DMS53 treated with DMSO at 0.1 percent for 48 hours (cell line): ENCODE results near the gene BAHD1.

Experiments
- DNase-seq: peaks from one replicate; lab custom pipeline; 2025; ENCODE audit not compliant: unreplicated experiment; lab: John Stamatoyannopoulos, UW

Gene BAHD1

DNA sequence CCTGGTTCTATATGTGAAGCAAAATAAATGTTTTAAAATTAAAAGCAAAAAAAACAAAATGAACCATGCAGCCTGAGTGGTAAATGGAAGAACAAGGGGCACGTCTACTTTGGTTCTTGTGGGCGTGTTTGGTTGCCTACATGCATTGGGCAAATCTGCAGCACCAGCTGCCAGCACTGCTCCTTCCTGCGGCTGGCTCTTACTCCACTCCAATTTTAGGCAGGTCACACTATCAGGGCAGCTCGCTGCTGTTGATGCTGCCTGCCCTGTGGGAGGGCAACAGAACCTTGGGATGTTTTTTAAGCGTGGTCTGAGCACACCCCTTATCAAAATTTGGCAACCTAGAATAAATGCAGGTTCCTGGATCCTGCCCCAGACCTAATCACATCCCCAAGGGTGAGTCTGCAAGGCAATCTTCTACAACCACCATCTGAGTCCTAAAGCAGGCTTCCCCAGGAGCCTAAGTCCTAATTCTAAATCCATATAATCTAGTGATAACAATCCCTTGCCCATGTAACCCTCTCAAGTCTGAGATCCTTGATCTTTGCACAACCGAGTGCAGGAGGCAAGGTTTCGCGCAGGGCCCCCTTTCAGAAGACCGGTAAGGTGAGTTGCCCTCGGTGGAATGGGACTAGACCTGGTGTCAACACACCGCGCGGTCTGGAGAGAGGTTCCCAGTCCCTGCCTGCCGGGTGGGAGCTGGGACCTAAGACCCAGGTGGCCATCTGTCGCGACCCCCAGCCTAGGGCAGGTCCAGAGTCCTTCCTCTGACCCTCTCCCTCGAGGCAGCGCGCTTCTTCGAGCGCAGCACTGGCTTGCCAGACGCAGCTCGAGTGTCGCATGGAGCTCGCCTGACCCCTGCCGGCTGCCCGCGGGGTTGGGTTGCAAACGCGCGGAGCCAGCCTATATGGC, 19.3 kb upstream of the BAHD1 start:
- DNase-seq = peak; percentile 19

GRCh38 chr15:40424483-40425115, 16.2 kb upstream of the BAHD1 start:
- DNase-seq = no peak

- no peak for DNase-seq
Observed at GRCh38 chr15:40425681-40426080, 15.1 kb upstream of the BAHD1 start.

DNA sequence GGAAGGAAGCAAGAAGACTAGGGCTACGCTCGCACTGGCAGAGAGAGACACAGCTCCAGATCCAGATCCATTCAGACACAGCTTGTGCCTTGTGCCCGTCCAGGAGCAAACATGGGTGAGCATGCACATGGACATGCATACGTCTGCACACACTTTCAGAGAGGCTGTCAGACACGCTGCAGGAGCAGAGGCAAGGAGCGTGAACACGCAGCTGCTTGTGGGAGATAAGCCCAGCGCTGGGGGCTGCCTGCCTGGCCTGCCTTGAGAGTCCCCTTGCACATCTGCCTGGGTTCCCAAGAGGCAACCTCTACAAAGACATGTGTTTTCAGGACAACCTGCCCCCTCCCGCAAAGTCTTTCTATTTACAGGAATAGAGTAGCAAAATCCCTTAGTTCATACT, 13.6 kb upstream of the BAHD1 start:
- DNase-seq = no peak

DNA sequence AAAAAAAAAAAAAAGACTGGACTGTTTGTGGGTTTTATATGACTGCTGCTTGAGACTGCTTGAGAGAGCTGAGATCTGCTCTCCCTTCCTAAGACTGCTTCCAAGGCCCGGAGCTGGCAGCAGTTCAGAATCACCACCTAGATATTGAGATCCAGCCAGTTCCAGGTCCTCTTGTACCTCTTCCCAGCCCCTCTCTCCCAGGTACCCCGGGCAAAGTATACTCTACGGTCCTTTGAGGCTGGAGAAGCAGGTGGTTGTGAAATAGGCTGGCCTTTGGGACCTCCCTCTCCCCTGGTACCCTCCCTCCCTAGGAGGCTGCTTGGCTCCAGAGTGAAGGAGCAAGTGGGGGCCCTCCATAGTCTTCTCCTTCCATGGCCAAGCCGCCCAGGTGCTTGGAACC, 12.6 kb upstream of the BAHD1 start:
- no peak for DNase-seq

- DNase-seq = no peak
Observed at GRCh38 chr15:40429068-40429710, 11.6 kb upstream of the BAHD1 start.

DNA sequence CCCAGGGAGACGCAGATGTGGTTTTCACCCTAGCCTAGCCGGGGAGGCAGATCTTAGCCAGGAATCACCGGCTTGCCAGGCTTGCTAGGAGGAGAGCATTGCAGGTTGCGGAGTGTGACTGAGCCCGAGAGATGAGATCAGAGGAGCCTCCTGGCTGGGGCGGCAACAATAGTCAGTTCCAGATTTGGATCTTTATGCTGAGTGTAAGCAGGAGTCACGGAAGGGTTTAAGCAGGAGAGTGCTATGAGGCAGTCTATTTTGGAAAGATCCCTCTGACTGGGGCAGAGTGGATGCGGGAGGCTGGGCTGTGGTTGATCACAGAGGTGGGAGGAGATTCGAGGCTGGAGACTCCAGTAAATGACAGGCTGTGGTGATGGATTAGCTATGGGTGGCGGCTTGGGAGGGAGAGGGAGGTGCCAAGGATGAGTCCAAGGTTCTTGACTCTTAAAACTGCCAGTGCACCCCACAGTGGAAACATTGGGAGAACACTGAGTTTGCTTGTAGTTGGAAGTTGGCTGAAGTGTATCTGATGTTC, 10.4 kb upstream of the BAHD1 start:
- no peak for DNase-seq

GRCh38 chr15:40435023-40435709, 5.6 kb upstream of the BAHD1 start:
- DNase-seq = no peak

- no peak for DNase-seq
Observed at GRCh38 chr15:40435710-40436089, 5.1 kb upstream of the BAHD1 start.

DNA sequence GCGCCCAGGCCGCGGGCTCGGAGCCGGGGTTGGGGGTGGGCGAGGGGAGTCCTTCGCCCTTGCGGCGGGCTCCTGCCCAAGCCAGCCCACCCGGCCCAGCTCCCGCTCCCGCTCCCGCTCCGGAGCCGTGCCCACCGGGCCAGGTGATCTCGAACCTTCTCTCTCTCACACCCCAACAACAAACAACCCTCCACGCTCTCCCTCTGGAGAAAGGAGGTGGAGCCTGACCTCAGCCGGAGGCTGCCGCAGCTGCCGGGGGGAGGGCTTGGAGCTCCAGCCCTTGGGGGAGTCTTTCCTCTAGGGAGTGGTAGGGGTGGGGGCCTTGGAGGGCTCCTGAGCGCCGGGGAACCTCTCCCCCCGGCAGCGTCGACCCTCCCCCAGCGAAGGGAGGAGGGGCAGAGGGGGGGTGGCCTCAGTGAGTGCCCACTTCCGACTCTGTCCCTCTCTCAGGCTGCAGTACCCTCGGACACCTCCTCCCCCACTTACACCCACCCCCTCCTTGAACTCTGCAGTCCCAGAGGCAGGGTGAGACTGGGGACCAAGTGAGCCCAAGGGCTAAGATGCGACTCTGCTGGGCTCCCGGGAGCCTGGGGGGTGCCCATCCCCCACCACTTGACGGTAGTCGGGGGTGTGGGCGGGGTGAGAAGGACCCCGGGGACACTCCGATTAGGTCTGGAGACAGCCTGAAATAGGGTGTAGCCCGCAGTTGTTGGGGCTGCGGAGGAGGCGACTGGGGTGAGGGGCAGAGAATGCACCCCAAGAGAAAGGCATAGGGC, 4.4 kb upstream of the BAHD1 start:
- no peak for DNase-seq

DNA sequence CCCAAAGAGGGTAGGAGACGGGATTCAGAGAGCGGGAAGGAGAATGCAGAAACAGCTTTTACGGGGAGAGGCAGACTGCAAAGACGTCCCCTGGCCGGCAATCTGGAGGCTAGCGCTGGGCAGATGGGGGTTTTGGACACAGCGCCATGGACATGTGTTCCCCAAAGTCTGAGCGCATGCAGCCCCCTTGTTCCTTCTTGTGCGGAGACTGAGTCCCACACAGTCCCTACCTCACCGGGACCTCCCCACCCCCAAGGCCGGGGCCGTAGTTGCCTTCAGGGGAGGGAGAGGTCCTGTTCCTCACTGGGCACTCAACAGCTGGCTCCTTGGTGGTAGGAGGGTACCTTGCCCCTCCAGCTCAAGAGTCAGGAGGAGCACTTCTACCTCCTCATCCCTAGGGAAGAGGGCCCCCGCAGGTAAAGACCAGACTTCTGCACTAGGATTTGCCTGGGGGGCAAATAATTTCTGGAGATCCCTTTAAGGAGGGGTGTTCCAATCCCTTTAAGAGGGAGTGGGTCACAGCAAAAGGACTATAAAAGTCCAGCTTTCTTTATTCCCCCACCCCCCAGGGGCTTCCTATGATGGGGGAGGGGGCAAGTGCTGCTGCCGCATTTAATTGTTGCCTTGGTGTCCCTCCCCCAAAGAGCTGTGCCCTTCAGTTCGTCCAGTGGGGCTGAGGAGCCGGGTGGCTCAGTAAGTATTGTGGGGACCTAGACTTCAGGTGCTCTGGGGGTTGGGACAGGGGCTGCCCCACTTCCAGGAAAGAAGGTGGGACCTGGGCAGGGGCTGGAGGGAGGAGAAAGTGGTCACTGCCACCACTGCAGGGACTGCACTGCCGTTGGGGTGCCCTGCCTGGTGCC, 3.6 kb upstream of the BAHD1 start:
- DNase-seq = no peak

DNA sequence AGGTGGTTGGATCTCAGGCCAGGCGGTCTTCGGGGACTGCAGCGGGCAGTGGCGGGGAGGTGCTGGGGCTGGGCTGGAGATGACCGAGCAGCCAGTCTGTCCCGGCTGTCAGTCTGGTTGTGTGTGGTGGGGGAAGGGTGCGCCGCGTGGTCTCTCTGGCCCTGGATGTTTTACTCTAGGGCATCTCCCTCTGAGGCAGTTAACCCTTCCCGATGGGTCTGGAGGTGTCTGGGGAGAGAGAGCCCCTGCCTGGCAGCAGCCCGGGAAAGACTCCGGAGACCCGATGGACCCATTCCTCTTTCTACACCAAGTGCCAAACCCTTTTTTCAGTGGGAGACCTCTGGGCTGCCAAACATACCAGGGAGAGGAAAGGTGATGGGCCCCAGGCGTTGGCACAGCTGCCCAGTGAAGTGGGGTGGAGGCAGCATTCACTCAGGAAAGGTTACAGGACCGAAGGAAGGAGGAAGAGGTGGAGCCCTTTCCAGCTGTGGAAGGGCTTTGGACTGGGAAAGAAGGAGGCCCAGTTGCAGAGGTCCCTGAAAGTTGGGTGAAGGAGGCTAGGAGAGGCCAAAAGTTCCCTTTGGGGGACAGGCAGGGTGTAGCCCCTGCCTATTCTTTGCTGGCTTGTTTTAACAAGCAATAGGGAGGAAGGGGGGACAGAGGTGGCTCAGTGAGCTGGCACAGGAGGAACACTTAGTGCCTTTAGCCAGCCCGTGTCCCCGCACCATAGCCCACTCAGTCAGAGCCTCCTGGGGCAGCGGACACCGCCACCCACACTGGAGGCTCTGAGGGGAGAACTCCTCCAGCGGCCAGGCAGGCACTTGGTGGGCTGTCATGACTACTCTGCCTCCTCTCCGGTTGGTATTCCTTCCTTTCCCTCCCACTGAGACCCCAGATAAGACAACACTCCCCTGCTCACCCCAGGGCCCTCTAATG, 2.7 kb upstream of the BAHD1 start:
- no peak for DNase-seq

- DNase-seq = no peak
Observed at GRCh38 chr15:40438712-40439111, 2.0 kb upstream of the BAHD1 start.

DNA sequence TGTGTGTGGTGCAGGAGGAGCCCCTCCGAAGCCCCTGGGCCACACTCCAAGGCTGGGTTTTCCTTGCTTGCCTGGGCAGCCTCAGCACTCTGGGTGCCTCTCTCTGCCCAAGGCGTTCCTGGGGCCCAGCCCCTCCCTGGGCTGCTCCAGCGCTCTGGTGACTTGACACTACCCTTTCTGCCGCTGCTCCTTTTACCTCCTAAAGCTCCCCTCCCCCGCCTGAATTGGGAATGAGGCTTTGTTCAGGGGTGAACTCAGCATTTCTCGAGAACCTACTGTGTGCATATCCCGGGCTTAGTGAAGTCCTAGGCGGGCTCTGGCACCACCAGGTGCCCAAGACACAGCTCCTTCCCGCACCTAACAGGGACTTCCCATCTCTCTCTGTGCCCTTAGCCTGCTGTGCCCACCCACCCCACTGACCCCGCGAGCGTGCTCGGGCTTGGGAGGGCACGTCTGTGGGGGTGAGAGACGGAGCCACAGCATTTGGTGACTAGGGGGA, 1.2 kb upstream of the BAHD1 start:
- no peak for DNase-seq

DNA sequence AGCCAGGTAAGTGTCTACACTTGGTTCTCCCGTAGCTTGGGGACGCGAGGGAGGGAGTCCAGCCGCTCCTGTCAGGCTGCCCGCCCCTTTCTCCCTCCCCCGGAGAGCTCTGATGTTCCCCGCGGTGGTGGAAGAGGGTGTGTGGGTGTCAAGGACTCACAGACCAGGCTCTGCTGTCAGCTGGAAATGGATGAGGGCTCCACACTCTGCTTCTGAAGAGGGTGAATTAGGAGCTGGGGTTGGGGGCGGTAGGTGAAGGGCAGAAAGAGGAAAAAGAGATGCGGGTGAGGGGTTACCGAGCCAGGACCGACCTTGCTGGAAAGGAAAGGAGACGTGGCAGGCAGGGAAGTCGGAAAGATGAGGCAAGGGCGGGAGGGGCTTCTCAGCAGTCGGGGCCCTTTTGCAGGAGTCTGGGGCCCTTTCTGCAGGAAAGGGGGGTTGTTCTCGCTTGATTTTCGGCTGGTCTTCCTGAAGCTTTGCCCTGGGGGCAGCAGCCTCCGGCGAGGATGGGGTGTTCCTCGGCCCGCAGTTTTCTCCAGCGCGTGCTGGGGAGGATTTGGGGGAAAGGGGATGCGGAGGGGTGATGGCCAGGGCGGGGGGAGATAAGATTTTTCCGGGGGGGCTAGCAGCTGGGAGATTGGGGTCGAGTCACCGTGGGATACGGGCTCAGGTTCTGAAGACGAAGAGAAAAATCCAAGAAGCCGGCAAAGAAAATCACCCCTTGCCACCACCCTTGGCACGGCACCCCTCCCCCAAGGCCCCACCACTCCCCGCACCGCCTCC, 602 bp upstream of the BAHD1 start:
- peak; percentile 16 for DNase-seq

GRCh38 chr15:40441565-40442531, 1.1 kb downstream of the BAHD1 start:
- DNase-seq = no peak
